ENCODE results near the gene ACMSD.
"Not testable (repeated sequence)": the region's sequence is repeated elsewhere in the genome, so short reads cannot be mapped to it uniquely, and the experiment has no call there.

Gene ACMSD

GRCh38 chr2:134855709-134856108, 17.3 kb downstream of the ACMSD start:
- no peak for DNase-seq

GRCh38 chr2:134858245-134858644, 19.8 kb downstream of the ACMSD start:
- no peak for DNase-seq

GRCh38 chr2:134861173-134861572, 22.8 kb downstream of the ACMSD start:
- no peak for DNase-seq

- DNase-seq, result no peak
Observed at GRCh38 chr2:134862069-134862468, 23.7 kb downstream of the ACMSD start.

GRCh38 chr2:134862674-134863073, 24.3 kb downstream of the ACMSD start:
- DNase-seq, result no peak

- DNase-seq, result no peak
Observed at GRCh38 chr2:134863446-134863845, 25.0 kb downstream of the ACMSD start.

- DNase-seq, result no peak
Observed at GRCh38 chr2:134865067-134865787, 26.8 kb downstream of the ACMSD start.

GRCh38 chr2:134866498-134867099, 28.2 kb downstream of the ACMSD start:
- no peak for DNase-seq

- no peak for DNase-seq
Observed at GRCh38 chr2:134869946-134870736, 31.7 kb downstream of the ACMSD start.

GRCh38 chr2:134873152-134873551, 34.7 kb downstream of the ACMSD start:
- no peak for DNase-seq

- DNase-seq, result no peak
Observed at GRCh38 chr2:134875309-134875708, 36.9 kb downstream of the ACMSD start.

- no peak for DNase-seq
Observed at GRCh38 chr2:134882773-134883172, 44.4 kb downstream of the ACMSD start.

GRCh38 chr2:134883552-134884293, 45.3 kb downstream of the ACMSD start:
- no peak for DNase-seq

GRCh38 chr2:134884435-134884834, 46.0 kb downstream of the ACMSD start:
- no peak for DNase-seq

GRCh38 chr2:134892282-134893035, 54.0 kb downstream of the ACMSD start:
- DNase-seq, result no peak

- peak in 1 of 2 donors; percentile 13 for DNase-seq
Observed at GRCh38 chr2:134897932-134898331, 59.5 kb downstream of the ACMSD start.

GRCh38 chr2:134899204-134899603, 60.8 kb downstream of the ACMSD start:
- DNase-seq, result no peak

- DNase-seq, result no peak
Observed at GRCh38 chr2:134900151-134900550, 61.7 kb downstream of the ACMSD start.

- DNase-seq, result not testable (repeated sequence)
Observed at GRCh38 chr2:134903701-134904100, 65.3 kb downstream of the ACMSD start.

- DNase-seq, result no peak
Observed at GRCh38 chr2:134905168-134905567, 66.8 kb downstream of the ACMSD start.

GRCh38 chr2:134906726-134907125, 68.3 kb downstream of the ACMSD start:
- DNase-seq, result no peak

- DNase-seq, result not testable (repeated sequence)
Observed at GRCh38 chr2:134907441-134908116, 69.2 kb downstream of the ACMSD start.

Measured in CD4-positive, alpha-beta T cell treated with Interferon alpha-2 for 1 hour (primary cell).